GM23248 (cell line): ENCODE data around the gene TM4SF1. TPM values are rescaled to one million over a fixed set of nuclear protein-coding genes. Genes with fewer than 3 reads are reported as not detected.

Experiments used
- DNase-seq: peaks from one replicate; pipeline ENCODE4 v3.0.0-alpha.2; 2015
- H2AFZ ChIP-seq: fragments of 200-600 bp; sonication (generic); 2 replicates; pipeline ENCODE4 v1.6.1; 2016; ENCODE audit warnings: antibody characterized with exemption
- H3F3A ChIP-seq: fragments of 200-600 bp; sonication (generic); 2 replicates; pipeline ENCODE4 v1.6.1; 2016; ENCODE audit warnings: mild to moderate bottlenecking, antibody characterized with exemption, mixed run types; ENCODE audit not compliant: insufficient read depth
- H3K27ac ChIP-seq: fragments of 200-600 bp; sonication (generic); 2 replicates; pipeline ENCODE4 v1.5.1; 2016; ENCODE audit warnings: mild to moderate bottlenecking
- H3K27me3 ChIP-seq: fragments of 200-600 bp; sonication (generic); replicated peaks from 2 replicates; pipeline ENCODE4 v1.6.1; 2016; ENCODE audit warnings: mild to moderate bottlenecking; ENCODE audit not compliant: insufficient read depth
- H3K36me3 ChIP-seq: fragments of 200-600 bp; sonication (generic); 2 replicates; pipeline ENCODE4 v1.6.1; 2016; ENCODE audit warnings: low read depth, mild to moderate bottlenecking
- H3K4me1 ChIP-seq: fragments of 200-600 bp; sonication (generic); 2 replicates; pipeline ENCODE4 v1.6.1; 2016; ENCODE audit warnings: mild to moderate bottlenecking; ENCODE audit not compliant: insufficient read depth
- H3K4me2 ChIP-seq: fragments of 200-600 bp; sonication (generic); one replicate; pipeline ENCODE4 v1.6.1; 2016; ENCODE audit warnings: mild to moderate bottlenecking; ENCODE audit not compliant: unreplicated experiment
- H3K4me3 ChIP-seq: fragments of 200-600 bp; sonication (generic); 2 replicates; pipeline ENCODE4 v1.5.1; 2016; ENCODE audit warnings: mild to moderate bottlenecking
- H3K79me2 ChIP-seq: fragments of 200-600 bp; sonication (generic); 2 replicates; pipeline ENCODE4 v1.6.1; 2016; ENCODE audit warnings: mild to moderate bottlenecking; ENCODE audit not compliant: insufficient read depth
- H3K9ac ChIP-seq: fragments of 200-600 bp; sonication (generic); 2 replicates; pipeline ENCODE4 v1.6.1; 2016; ENCODE audit warnings: mild to moderate bottlenecking
- H3K9me2 ChIP-seq: fragments of 200-600 bp; sonication (generic); 2 replicates; pipeline ENCODE4 v1.6.1; 2016; ENCODE audit warnings: mixed run types, mild to moderate bottlenecking, moderate library complexity; ENCODE audit not compliant: insufficient read depth
- H3K9me3 ChIP-seq: fragments of 200-600 bp; sonication (generic); one replicate; pipeline ENCODE4 v1.6.1; 2017; ENCODE audit warnings: low read depth
- H4K20me1 ChIP-seq: fragments of 200-600 bp; sonication (generic); 2 replicates; pipeline ENCODE4 v1.6.0; 2016; ENCODE audit not compliant: insufficient read depth
- EZH2 ChIP-seq: fragments of 200-600 bp; sonication (generic); IDR thresholded peaks from 2 replicates; pipeline ENCODE4 v1.6.1; 2018; ENCODE audit warnings: antibody characterized with exemption, mild to moderate bottlenecking; ENCODE audit not compliant: insufficient read depth, poor library complexity, severe bottlenecking
- EZH2phosphoT487 ChIP-seq: fragments of 200-600 bp; sonication (generic); IDR thresholded peaks from 2 replicates; pipeline ENCODE4 v1.6.1; 2018; ENCODE audit warnings: antibody characterized with exemption, moderate library complexity, mild to moderate bottlenecking, low read depth; ENCODE audit not compliant: insufficient read depth
- WGBS, 2 experiments: methylation state at CpG; one replicate each; pipeline ENCODE4 v1.1.6; 2015 to 2017; ENCODE audit warnings: low lambda C conversion rate in 2 of 2, low coverage in 1 of 2; ENCODE audit errors: missing lambda C conversion rate in 2 of 2; 5-methylcytosine and 5-hydroxymethylcytosine counted together
- in situ Hi-C: fragments of 300-500 bp; cut with MboI; formaldehyde crosslinking; loops from 2 replicates; pipeline ENCODE4 v1.15.0; 2020
- polyA plus RNA-seq: library from polyadenylated mRNA; unstranded; fragments of >200 nt; fragmentation: Nextera tagmentation; extraction: Ambion mirVana; gene quantifications from 2 replicates; pipeline ENCODE4 v1.2.1, GENCODE V29; 2016
- total RNA-seq: library from RNA; depleted of rRNA; stranded (reverse); fragments of >200 nt; shearing (Covaris generic); gene quantifications from 2 replicates; pipeline ENCODE4 v1.2.3, GENCODE V29; 2014

TM4SF1 gene
- total and polyA plus RNA-seq, 2 experiments from 2014 or later = 10.5 to 10.7 TPM

DNA sequence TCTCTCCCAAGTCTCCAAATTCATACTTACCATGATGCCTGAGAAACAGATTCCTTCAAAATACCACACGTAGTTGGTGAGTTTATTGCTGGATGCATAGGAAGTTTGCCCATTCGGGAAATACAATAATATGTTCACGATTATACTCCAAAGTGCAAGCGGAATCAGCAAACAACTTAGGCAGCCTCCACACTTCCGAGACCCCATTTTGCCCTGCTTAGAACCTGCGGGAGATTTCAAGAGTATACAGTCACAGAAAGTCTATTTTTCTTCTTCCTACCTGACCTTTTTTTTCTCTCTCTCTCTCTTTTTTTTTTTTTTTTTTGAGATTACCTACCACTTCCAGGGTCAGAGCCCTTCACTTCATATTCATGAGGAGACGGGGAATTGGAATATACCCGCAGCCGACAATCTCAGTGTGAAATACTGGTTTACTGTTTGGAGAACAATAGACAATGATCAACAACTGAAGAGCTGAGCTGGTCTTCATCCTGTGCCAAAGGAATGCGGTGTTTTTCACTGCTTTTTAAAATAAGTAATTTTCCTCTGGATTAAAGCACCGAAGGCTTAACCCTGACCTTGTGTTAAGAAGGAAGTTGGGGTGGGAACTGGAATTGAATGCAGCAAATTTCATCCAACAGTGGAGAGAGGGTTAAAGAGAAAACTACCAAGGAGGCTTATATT is 44.1 kb downstream of the TM4SF1 start, which contains the start of gene TM4SF18:
Gene TM4SF18, minus strand, starts transcription at position 461 of the 684 bp plus-strand sequence. Its CDS starts 254 bp downstream, at position 207.
- in situ Hi-C loops = no loop called here
- Histone ChIP-seq H3K27me3 (no peaks in the 10 kb centered on the region), H3K79me2 (no peaks in the 10 kb centered on the region), H4K20me1 (no peaks in the 10 kb centered on the region), H3K4me3 (no peak within 1 kb of the TSS), H3K9ac (no peak within 1 kb of the TSS), H3K9me3 (no peaks in the 10 kb centered on the region), H2AFZ (peak within 1 kb of the TSS; percentile 35), H3F3A (no peaks in the 10 kb centered on the region; the same call in 1 of the 2 replicates), H3K4me2 (no peak within 1 kb of the TSS), H3K9me2 (no peaks in the 10 kb centered on the region), H3K27ac (no peak within 1 kb of the TSS), H3K36me3 (no peaks in the 10 kb centered on the region), H3K4me1 (peaks cover 12% of the 10 kb centered on the region)
- WGBS, 2 experiments = 64% methylated on average over 11 of the region's 11 CpGs
- DNase-seq = no peak
- TF ChIP-seq EZH2 (no peak), EZH2phosphoT487 (no peak)

GRCh38 chr3:149332771-149333170 is 44.7 kb downstream of the TM4SF1 start:
- Histone ChIP-seq H2AFZ (peak overlapping the region; percentile 22; the same call in 1 of the 2 replicates), H3K4me1 (peaks cover 12% of the 10 kb centered on the region), H3K36me3 (no peaks in the 10 kb centered on the region), H3K27ac (no peak overlapping the region), H3K9me2 (no peaks in the 10 kb centered on the region), H3K4me3 (no peak overlapping the region), H3K27me3 (no peaks in the 10 kb centered on the region), H3K9ac (no peak overlapping the region), H3K9me3 (no peaks in the 10 kb centered on the region), H3K4me2 (no peak overlapping the region), H3K79me2 (no peaks in the 10 kb centered on the region), H3F3A (no peaks in the 10 kb centered on the region; the same call in 1 of the 2 replicates), H4K20me1 (no peaks in the 10 kb centered on the region)
- TF ChIP-seq EZH2phosphoT487 = no peak
- no peak for TF ChIP-seq EZH2
- no peak for DNase-seq
- in situ Hi-C loops = no loop called here

GRCh38 chr3:149332227-149332765 is 45.2 kb downstream of the TM4SF1 start:
- TF ChIP-seq EZH2 (no peak), EZH2phosphoT487 (no peak)
- peak; percentile 20 for DNase-seq
- no peak overlapping the region for H3K4me2 ChIP-seq
- H4K20me1 ChIP-seq = no peaks in the 10 kb centered on the region
- H3K27me3 ChIP-seq = no peaks in the 10 kb centered on the region
- H3K79me2 ChIP-seq = no peaks in the 10 kb centered on the region
- in situ Hi-C loops = no loop called here
- no peaks in the 10 kb centered on the region for H3K36me3 ChIP-seq
- H3K4me3 ChIP-seq = no peak overlapping the region
- H3K4me1 ChIP-seq = peaks cover 12% of the 10 kb centered on the region
- 0 to 5% methylated on average over 1 of the region's 1 CpG for WGBS, 2 experiments
- H3K9me3 ChIP-seq = no peaks in the 10 kb centered on the region
- no peak overlapping the region for H3K27ac ChIP-seq
- H3K9ac ChIP-seq = no peak overlapping the region
- peak overlapping the region; percentile 22; the same call in 1 of the 2 replicates for H2AFZ ChIP-seq
- H3K9me2 ChIP-seq = no peaks in the 10 kb centered on the region
- no peaks in the 10 kb centered on the region; the same call in 1 of the 2 replicates for H3F3A ChIP-seq

DNA sequence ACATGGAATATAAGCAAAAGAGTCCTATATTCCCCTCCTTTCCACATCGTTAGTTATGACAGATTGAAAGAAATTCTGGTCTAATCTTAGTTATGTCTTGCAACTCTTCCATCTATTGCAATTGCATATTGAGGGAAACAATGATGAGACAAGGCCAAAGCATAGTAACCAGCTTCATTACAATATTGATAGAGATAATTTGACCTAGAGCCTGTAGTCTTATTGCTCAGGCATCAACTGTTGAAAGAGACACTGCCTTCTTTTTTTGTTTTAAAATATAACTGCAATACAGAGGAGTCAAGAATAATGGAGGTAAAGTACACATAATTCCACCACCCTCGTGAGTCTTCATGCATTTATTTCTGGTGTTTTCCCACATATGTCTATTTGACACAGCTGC is 46.1 kb downstream of the TM4SF1 start:
- H3K27me3 ChIP-seq = no peaks in the 10 kb centered on the region
- H3K27ac ChIP-seq = no peak overlapping the region
- no peaks in the 10 kb centered on the region for H3K9me3 ChIP-seq
- H3K4me1 ChIP-seq = peaks cover 12% of the 10 kb centered on the region
- WGBS, 2 experiments = 71 to 80% methylated on average over 2 of the region's 2 CpGs
- no peak overlapping the region for H3K4me3 ChIP-seq
- H4K20me1 ChIP-seq = no peaks in the 10 kb centered on the region
- H3K36me3 ChIP-seq = no peaks in the 10 kb centered on the region
- H2AFZ ChIP-seq = no peak overlapping the region
- no peaks in the 10 kb centered on the region for H3K79me2 ChIP-seq
- no peaks in the 10 kb centered on the region for H3K9me2 ChIP-seq
- no peaks in the 10 kb centered on the region; the same call in 1 of the 2 replicates for H3F3A ChIP-seq
- in situ Hi-C loops = no loop called here
- DNase-seq = no peak
- H3K9ac ChIP-seq = no peak overlapping the region
- no peak overlapping the region for H3K4me2 ChIP-seq
- TF ChIP-seq EZH2phosphoT487 = no peak
- TF ChIP-seq EZH2 = no peak
